GM21825 (cell line): ENCODE data around the gene DNAH1.

Experiments
- ATAC-seq: cut with Tn5 transposase; IDR thresholded peaks from one replicate; pipeline ENCODE4 v1.9.1; 2021; ENCODE audit warnings: mild to moderate bottlenecking, moderate library complexity; ENCODE audit not compliant: unreplicated experiment

Gene DNAH1

DNA sequence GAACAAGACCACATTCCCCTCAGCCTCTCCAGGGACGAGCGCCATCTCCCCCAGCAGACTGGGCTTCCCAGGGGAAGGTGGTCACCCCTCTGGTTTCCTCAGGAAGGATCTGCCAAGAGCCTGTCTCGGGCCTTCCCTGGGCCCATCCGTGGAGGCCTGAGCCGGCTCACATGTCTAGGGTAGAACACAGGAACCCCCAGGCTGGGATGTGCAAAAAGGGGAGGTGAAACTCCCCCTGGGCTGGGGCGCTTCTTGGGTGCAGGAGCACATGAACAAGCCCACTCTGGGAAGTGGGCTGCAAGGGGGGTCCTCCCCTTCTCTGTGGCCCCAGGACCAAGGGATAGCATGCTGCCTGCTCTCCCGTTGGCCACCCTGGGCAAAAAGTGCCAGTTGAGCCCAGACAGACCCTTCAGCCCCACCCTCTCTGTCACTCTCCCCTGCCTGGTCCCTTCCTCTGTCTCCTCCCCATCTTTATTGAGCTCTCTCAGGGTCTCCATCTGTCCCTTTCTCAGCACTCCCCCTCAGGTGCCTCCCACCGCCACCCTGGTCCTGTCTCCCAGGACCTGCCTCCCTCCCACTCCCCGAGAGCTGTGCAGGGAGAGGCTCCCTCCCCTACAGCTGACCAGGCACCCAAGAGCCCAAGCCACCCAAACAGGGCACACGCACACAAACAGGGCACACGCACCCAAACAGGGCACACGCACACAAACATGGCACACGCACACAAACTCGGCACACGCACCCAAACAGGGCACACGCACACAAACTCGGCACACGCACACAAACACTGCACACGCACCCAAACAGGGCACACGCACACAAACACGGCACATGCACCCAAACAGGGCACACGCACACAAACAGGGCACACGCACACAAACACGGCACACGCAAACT is 127.9 kb downstream of the DNAH1 start:
- ATAC-seq, result no peak

DNA sequence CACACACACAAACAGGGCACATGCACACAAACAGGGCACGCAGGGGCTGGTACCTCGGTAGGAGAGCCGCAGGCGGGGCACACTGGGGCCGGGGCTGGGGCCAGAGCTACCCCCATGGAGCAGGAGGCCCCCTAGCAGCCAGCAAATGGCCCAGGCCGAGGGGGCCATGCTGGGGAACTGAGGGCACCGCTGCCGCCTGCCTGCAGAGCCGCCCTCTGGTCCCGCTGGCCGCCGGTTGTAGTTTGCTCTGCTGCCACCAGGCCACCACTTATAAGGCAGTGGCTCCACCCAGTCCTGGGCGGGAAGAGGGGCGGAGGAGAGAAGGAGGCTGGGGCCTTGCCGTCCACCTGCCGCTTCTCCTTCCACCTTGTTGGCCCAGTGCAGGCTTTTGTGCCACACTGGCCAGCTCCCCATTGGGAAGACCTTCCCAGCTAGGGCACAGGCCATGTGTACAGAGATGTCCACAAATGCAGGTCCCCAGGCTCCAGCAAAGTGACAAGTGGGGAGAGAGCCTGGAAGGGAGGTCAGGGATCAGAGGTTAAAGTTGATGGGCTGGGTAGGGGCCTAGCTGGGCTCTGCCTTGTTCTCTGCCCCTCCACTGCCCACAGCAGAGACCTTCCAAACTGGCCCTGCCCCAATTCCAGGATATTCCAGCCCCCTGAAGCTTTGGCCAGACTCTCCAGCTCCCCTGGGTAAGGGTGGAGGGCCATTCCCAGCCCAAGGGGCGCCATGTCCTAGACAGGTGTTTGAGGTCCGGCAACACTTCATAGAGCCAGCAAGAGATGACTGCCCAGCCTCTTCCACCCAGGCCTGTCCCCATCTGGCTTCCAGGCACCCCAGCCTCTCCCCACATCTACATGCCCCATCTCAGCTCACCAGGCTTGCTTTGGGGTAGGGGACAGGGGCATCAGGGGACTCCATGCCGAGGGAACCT is 129.0 kb downstream of the DNAH1 start, which contains the start of gene SEMA3G:
Gene SEMA3G, minus strand, starts transcription at position 244 of the 934 bp plus-strand sequence. Its CDS starts 76 bp downstream, at position 168.
- peak; percentile 74 for ATAC-seq

DNA sequence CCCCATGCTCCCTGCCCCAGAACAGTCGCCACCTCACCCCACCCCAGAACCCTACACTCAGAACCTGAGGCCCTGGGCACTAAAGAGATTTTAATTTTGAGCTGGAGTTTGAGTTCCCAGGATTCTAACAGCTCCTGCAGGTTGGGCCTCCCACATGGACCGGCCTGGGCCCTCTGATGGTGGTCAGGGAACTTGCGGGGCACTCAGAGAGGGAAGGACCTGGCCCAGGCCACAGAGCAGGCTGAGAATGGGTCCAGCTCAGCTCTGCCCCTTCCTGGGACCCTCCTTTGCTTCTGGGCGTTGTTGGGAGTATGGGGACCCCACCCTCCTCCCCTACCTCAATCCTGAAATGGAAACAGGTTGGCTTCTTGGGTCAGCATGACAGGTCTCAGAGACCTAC is 129.9 kb downstream of the DNAH1 start:
- no peak for ATAC-seq

DNA sequence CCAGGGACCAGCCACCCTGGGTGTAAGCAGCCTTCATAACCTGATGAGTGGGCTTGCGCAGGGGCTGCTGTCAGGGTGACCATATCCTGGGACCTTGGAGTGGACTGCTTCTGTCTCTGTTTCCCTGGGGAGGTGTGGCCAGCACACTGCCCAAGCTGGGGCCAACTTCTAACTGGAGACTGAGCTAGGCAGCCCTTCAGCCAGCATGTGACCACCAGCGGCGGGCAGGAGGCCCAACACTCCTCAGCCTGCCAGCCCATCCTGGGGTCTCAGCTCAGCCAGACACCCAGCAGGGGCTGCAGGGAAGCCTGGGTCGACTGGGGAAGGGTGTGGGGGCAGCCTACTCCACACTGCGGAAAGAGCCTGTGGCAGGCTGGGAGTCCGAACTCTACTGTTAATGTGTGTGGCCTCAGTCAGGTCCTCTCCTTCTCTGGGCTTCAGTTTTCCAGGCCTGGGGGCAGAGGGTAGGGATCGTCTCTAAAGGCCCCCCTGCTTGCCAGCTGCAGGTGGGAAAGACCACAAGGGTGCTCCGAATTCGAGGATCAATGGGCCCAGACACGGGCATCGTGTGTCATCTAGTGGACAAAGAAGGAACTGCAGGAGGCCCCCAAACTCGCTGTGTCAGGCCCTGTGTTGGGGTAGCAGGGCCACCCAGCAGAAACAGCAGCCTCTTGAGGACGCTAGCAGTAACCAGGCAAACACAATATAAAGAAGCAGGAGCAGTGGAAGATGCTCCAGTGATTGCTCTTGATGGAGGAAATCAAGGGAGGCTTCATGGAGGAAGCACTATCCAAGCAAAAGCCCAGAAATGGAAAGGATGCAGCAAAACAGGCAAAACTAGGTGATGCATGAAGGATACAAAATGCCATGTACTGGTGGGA is 130.8 kb downstream of the DNAH1 start:
- no peak for ATAC-seq

DNA sequence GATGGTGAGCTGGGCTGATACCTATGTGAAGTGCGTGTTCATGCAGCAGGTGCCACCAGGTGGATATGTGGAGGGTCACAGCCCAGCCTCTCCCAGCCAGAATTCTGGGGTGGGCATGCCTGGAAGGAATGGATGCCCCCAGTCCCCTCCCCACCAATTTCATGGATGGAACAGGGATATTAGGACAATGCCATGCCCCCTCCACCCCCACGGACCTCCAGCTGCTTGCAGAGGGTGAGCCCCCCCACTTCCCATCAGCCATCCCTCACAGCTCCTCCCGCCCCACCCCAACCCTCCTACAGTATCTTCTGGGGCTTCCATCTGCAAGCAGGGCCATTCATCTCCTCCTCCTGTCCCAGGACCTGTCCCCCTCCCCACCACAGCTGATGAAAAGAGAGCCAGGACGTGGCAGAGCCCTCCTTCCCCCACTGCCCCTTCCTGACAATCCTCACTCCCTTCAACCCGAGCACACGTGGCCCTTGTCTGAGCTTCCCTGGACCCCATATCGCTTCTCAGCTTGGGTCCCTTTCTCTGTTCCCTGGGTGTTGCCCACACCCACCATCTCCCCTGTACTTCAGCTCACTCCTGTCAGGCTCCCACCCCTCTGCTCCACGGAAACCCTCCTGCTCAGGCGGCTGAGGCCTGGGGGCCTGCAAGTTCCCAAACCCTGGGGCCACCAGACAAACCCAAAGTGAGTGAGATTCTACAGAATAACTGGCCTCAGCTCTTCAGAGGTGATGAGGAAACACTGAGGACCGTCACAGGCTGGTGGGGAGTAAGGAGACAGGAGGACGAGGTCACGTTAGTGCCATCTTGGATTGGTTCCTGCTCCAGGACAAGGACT is 131.6 kb downstream of the DNAH1 start:
- no peak for ATAC-seq
